ENCODE results near the gene NSUN6.
"Not testable (repeated sequence)": the region's sequence is repeated elsewhere in the genome, so short reads cannot be mapped to it uniquely, and the experiment has no call there.

DNA sequence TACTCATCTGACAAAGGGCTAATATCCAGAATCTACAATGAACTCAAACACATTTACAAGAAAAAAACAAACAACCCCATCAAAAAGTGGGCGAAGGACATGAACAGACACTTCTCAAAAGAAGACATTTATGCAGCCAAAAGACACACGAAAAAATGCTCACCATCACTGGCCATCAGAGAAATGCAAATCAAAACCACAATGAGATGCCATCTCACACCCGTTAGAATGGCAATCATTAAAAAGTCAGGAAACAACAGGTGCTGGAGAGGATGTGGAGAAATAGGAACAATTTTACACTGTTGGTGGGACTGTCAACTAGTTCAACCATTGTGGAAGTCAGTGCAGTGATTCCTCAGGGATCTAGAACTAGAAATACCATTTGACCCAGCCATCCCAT, 18.9 kb downstream of the NSUN6 start:
- TF ChIP-seq, protein P1, sequence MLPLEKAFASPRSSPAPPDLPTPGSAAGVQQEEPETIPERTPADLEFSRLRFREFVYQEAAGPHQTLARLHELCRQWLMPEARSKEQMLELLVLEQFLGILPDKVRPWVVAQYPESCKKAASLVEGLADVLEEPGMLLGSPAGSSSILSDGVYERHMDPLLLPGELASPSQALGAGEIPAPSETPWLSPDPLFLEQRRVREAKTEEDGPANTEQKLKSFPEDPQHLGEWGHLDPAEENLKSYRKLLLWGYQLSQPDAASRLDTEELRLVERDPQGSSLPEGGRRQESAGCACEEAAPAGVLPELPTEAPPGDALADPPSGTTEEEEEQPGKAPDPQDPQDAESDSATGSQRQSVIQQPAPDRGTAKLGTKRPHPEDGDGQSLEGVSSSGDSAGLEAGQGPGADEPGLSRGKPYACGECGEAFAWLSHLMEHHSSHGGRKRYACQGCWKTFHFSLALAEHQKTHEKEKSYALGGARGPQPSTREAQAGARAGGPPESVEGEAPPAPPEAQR (CRISPR knock-in tag; IDR thresholded peaks at IDR 0.05) = not testable (repeated sequence)
- TF ChIP-seq HMGXB4 (CRISPR knock-in tag; IDR thresholded peaks at IDR 0.05); CTCF (IDR thresholded peaks at IDR 0.05); TCF7 (CRISPR knock-in tag; IDR thresholded peaks at IDR 0.05; ENCODE audit: low read depth); CREB1 (CRISPR knock-in tag; IDR thresholded peaks at IDR 0.05); SMAD3 (CRISPR knock-in tag; IDR thresholded peaks at IDR 0.05; ENCODE audit: borderline replicate concordance); ZNF121 (CRISPR knock-in tag; IDR thresholded peaks at IDR 0.05); TEAD4 (CRISPR knock-in tag; IDR thresholded peaks at IDR 0.05); NR1H2 (CRISPR knock-in tag; IDR thresholded peaks at IDR 0.05); GABPB1 (CRISPR knock-in tag; IDR thresholded peaks at IDR 0.05); EMX1 (CRISPR knock-in tag; IDR thresholded peaks at IDR 0.05); MLX (CRISPR knock-in tag; IDR thresholded peaks at IDR 0.05): not testable (repeated sequence)
- TF ChIP-seq, protein P2, sequence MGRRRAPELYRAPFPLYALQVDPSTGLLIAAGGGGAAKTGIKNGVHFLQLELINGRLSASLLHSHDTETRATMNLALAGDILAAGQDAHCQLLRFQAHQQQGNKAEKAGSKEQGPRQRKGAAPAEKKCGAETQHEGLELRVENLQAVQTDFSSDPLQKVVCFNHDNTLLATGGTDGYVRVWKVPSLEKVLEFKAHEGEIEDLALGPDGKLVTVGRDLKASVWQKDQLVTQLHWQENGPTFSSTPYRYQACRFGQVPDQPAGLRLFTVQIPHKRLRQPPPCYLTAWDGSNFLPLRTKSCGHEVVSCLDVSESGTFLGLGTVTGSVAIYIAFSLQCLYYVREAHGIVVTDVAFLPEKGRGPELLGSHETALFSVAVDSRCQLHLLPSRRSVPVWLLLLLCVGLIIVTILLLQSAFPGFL (CRISPR knock-in tag; IDR thresholded peaks at IDR 0.05; ENCODE audit: borderline replicate concordance) = not testable (repeated sequence)

Data from WTC11 (cell line).